Measurements from ENCODE around the gene RABIF. TPM values are rescaled to one million over a fixed set of nuclear protein-coding genes. Genes with fewer than 3 reads are reported as not detected.
"Not testable (repeated sequence)": the region's sequence is repeated elsewhere in the genome, so short reads cannot be mapped to it uniquely, and the experiment has no call there.

Gene RABIF
- 10 to 100 TPM; 11.6 to 17.1 (median 14.5) TPM for total RNA-seq
- polyA plus RNA-seq, result 10 to 100 TPM; 18.2 to 24.9 TPM
- total RNA-seq, result 14.5 reads per million, percentile 43 among the genes with 10 or more reads in this experiment

DNA sequence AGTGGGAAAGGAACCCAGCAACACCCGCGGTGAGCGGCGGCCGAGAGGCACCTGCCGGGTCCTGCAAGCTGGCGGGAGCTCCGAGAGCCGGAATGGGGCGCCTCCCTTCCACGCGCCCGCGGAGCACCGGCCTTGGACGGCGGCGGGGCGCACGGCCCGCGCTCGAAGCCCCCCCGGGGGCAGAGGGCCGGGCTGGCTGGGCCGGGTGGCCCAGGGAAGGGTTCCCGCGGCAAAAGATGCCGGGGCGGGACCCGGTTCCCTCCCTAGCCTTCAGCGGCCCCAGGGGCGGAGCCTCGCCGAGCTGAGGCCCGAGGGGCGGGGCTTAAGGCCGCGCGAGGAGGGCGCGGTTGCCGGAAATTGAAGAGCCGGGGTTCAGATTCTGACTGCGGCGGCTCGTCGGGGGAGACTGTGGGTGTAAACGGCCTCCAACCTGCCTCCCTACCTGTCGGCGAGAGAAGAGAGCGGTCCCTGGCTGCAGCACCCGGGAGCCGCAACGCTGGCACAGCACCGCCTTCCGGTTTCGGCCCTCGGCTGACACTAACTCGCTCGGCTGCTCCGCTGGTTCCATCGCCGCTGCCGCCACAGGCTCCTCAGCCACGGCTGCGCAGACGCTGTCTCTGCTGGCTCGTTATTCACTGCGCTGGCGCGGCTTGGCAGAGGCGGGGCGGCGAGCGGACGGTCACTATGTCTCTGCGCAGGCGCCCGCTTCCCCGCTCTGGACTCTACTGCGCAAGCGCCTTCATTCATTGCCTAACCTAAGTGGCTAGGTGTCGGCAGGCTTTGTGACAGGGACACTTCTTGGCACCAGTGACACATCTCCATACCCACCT, at the start of gene RABIF:
RABIF (minus strand) TSS at position 619 of the 830 bp plus-strand sequence; CDS start at position 568, 51 bp downstream.
- ATAC-seq, result peak; percentile 94

DNA sequence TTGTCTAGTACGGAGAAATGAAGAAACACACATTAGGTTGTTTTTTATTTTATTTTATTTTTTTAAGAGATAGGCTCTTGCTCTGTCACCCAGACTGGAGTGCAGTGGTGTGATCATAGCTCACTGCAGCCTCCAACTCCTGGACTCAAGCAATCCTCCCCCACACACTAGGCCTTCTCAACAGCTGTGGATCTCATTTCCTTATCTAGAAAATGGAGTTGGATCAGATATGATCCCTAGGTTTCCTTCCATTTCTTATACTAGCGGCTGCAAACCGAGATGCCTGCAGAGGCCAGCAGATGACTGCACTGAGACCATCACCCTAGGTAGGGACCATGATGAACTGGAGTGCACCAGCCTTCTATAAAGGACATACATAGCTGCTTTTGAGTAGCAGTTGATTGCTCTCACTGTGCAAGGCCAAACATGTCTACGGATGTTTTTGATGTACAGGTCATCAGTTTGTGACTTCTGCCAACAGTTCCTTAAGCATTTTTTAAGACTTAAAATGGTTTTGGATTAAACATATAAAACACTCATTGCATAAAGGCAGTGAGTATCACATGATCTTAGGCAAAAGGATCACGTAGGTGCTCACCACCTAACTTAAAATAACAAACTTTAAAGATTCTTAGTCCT, 49.5 kb upstream of the RABIF start:
- Histone ChIP-seq H3K9me3 (ENCODE audit: control insufficient read depth in 2 of 3, low read length in 3 of 3) (no peaks in the 10 kb centered on the region), H3K36me3 (ENCODE audit: control insufficient read depth in 2 of 3, insufficient read depth in 3 of 3, low read length in 3 of 3) (peaks cover 0 to 31% (median 8%) of the 10 kb centered on the region in 3 experiments), H3K4me3 (ENCODE audit: low read length) (no peak overlapping the region), H3K27me3 (ENCODE audit: control insufficient read depth in 2 of 2, insufficient read depth in 2 of 2, low read length in 2 of 2) (no peaks in the 10 kb centered on the region), H3K4me1 (ENCODE audit: control insufficient read depth in 2 of 2, insufficient read depth in 2 of 2, low read length in 2 of 2) (no peaks in the 10 kb centered on the region), H3K27ac (ENCODE audit: low read depth, low read length) (no peak overlapping the region)
- no peak overlapping the region for H3K27ac Mint-ChIP-seq
- no peaks in the 10 kb centered on the region for H3K4me1 Mint-ChIP-seq
- DNase-seq (no peak), ATAC-seq (no peak)
- H3K36me3 Mint-ChIP-seq, result peaks cover 7 to 23% (median 12%) of the 10 kb centered on the region in 5 donors
- POLR2A ChIA-PET, result no interaction called here
- CTCF ChIA-PET, result no interaction called here
- peaks cover 0 to under 1% (median 0%) of the 10 kb centered on the region in 11 donors for H3K9me3 Mint-ChIP-seq
- intact Hi-C loops (cut with micrococcal nuclease), result no loop called here
- peaks cover 5 to 20% (median 15%) of the 10 kb centered on the region in 5 donors for H3K27me3 Mint-ChIP-seq
- no peak overlapping the region for H3K4me3 Mint-ChIP-seq

More for the DNA sequence above, at the start of gene RABIF:
- Histone ChIP-seq H3K4me3 (ENCODE audit: low read length) (peak within 1 kb of the TSS; percentile 90), H3K27me3 (ENCODE audit: control insufficient read depth in 2 of 2, insufficient read depth in 2 of 2, low read length in 2 of 2) (no peaks in the 10 kb centered on the region), H3K9me3 (ENCODE audit: control insufficient read depth in 2 of 3, low read length in 3 of 3) (no peaks in the 10 kb centered on the region), H3K4me1 (ENCODE audit: control insufficient read depth in 2 of 2, insufficient read depth in 2 of 2, low read length in 2 of 2) (peaks cover 6 to 12% of the 10 kb centered on the region in 2 donors), H3K27ac (ENCODE audit: low read depth, low read length) (peak within 1 kb of the TSS; percentile 86), H3K36me3 (ENCODE audit: control insufficient read depth in 2 of 3, insufficient read depth in 3 of 3, low read length in 3 of 3) (peaks cover 0 to 23% (median 5%) of the 10 kb centered on the region in 3 experiments)
- intact Hi-C loops (cut with micrococcal nuclease), result loop anchor here (1.0 to 10.0 kb wide), 12 partner anchors 26 to 731 kb away; partner anchors contain the start of genes ADIPOR1 (in 2 of the 2), KLHL12 (in 2 of the 2), PCAT6 (in 2 of the 2) and PPP1R12B (in 2 of the 2)
- Mint-ChIP-seq H3K27me3 (no peaks in the 10 kb centered on the region), H3K4me3 (peak within 1 kb of the TSS; percentile 85 to 100 (median 97)), H3K4me1 (peaks cover 13 to 37% (median 29%) of the 10 kb centered on the region in 7 donors), H3K27ac (peak within 1 kb of the TSS; percentile 88 to 99 (median 98)), H3K36me3 (peaks cover 0 to 20% (median 7%) of the 10 kb centered on the region in 5 donors), H3K9me3 (peaks cover 0 to 4% (median 0%) of the 10 kb centered on the region in 11 donors)
- peak; percentile 93 to 97 (median 95) for DNase-seq
- ChIA-PET POLR2A (interaction anchor here (0.5 to 1.8 kb wide), 8 partner anchors 9 to 136 kb away, joined by 3 to 9 read pairs (median 4); partner anchors contain the start of genes KLHL12, PCAT6 and TMEM183A), CTCF (no interaction called here)

DNA sequence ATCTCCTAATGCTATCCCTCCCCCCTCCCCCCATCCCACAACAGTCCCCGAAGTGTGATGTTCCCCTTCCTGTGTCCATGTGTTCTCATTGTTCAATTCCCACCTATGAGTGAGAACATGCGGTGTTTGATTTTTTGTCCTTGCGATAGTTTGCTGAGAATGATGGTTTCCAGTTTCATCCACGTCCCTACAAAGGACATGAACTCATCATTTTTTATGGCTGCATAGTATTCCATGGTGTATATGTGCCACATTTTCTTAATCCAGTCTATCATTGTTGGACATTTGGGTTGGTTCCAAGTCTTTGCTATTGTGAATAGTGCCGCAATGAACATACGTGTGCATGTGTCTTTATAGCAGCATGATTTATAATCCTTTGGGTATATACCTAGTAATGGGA, 47.5 kb upstream of the RABIF start:
- H3K4me3 ChIP-seq (ENCODE audit: low read length); ATAC-seq; H3K4me3 Mint-ChIP-seq; CTCF ChIA-PET; intact Hi-C loops (cut with micrococcal nuclease); DNase-seq; H3K27ac ChIP-seq (ENCODE audit: low read depth, low read length); H3K9me3 ChIP-seq (ENCODE audit: control insufficient read depth in 2 of 3, low read length in 3 of 3); H3K4me1 Mint-ChIP-seq; H3K27me3 ChIP-seq (ENCODE audit: control insufficient read depth in 2 of 2, insufficient read depth in 2 of 2, low read length in 2 of 2); H3K4me1 ChIP-seq (ENCODE audit: control insufficient read depth in 2 of 2, insufficient read depth in 2 of 2, low read length in 2 of 2); H3K9me3 Mint-ChIP-seq; H3K27ac Mint-ChIP-seq; POLR2A ChIA-PET: not testable (repeated sequence)
- Mint-ChIP-seq H3K36me3 (peaks cover 0 to 14% (median 0%) of the 10 kb centered on the region in 5 donors), H3K27me3 (peaks cover 5 to 27% (median 15%) of the 10 kb centered on the region in 5 donors)
- peaks cover 0 to 13% (median 4%) of the 10 kb centered on the region in 3 experiments for H3K36me3 ChIP-seq (ENCODE audit: control insufficient read depth in 2 of 3, insufficient read depth in 3 of 3, low read length in 3 of 3)

DNA sequence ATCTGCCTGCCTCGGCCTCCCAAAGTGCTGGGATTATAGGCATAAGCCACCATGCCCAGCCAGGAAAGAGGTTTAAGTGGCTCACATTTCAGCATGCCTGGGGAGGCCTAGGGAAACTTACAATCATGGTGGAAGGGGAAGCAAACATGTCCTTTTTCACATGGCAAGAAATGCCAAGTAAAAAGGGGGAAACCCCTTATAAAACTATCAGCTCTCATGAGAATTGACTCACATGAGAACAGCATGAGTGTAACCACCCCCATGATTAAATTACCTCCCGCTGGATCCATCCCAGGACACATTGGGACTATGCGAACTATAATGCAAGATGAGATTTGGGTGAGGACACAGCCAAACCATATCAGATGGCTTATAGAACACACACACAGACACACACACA, 46.9 kb upstream of the RABIF start:
- Histone ChIP-seq H3K4me1 (ENCODE audit: control insufficient read depth in 2 of 2, insufficient read depth in 2 of 2, low read length in 2 of 2) (no peaks in the 10 kb centered on the region), H3K9me3 (ENCODE audit: control insufficient read depth in 2 of 3, low read length in 3 of 3) (no peaks in the 10 kb centered on the region), H3K27ac (ENCODE audit: low read depth, low read length) (no peak overlapping the region), H3K4me3 (ENCODE audit: low read length) (no peak overlapping the region), H3K36me3 (ENCODE audit: control insufficient read depth in 2 of 3, insufficient read depth in 3 of 3, low read length in 3 of 3) (peaks cover 0 to 7% (median 4%) of the 10 kb centered on the region in 3 experiments), H3K27me3 (ENCODE audit: control insufficient read depth in 2 of 2, insufficient read depth in 2 of 2, low read length in 2 of 2) (no peaks in the 10 kb centered on the region)
- Mint-ChIP-seq H3K4me1 (no peaks in the 10 kb centered on the region), H3K4me3 (no peak overlapping the region), H3K27me3 (peaks cover 5 to 28% (median 15%) of the 10 kb centered on the region in 5 donors), H3K9me3 (peaks cover 0 to 3% (median 0%) of the 10 kb centered on the region in 11 donors), H3K27ac (no peak overlapping the region), H3K36me3 (peaks cover 0 to 8% (median 0%) of the 10 kb centered on the region in 5 donors)
- ChIA-PET CTCF (no interaction called here), POLR2A (no interaction called here)
- DNase-seq (no peak), ATAC-seq (no peak)
- intact Hi-C loops (cut with micrococcal nuclease), result no loop called here

DNA sequence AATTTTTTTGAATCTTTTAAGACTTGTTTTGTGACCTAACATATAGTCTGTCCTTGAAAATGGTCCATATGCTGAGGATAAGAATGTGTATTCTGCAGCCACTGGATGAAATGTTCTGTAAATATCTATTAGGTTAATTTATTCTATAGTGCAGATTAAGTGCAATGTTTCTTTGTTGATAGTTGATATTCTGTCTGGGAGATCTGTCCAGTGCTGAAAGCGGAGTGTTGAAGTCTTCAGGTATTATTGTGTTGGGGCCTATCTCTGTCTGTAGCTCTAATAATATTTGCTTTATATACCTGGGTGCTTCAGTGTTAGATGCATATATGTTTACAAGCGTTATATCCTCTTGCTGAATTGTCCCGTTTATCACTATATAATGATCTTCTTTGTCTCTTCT, 45.8 kb upstream of the RABIF start:
- ATAC-seq, result no peak

DNA sequence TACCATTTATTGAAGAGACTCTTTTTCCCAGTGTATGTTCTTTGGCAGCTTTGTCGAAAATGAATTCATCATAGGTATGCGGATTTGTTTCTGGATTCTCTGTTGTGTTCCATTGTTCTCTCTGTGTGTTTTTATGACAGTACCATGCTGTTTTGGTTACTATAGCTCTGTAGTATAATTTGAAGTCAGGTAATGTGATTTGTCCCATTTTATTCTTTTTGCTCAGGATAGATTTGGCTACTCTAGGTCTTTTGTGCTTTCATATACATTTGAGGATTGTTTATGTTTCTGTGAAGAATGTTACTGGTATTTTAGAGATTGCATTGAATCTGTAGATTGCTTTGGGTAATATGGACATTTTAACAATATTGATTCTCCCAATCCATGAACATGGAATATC, 43.5 kb upstream of the RABIF start:
- Histone ChIP-seq H3K36me3 (ENCODE audit: control insufficient read depth in 2 of 3, insufficient read depth in 3 of 3, low read length in 3 of 3) (no peaks in the 10 kb centered on the region), H3K4me1 (ENCODE audit: control insufficient read depth in 2 of 2, insufficient read depth in 2 of 2, low read length in 2 of 2) (no peaks in the 10 kb centered on the region), H3K4me3 (ENCODE audit: low read length) (no peak overlapping the region), H3K9me3 (ENCODE audit: control insufficient read depth in 2 of 3, low read length in 3 of 3) (no peaks in the 10 kb centered on the region), H3K27ac (ENCODE audit: low read depth, low read length) (no peak overlapping the region), H3K27me3 (ENCODE audit: control insufficient read depth in 2 of 2, insufficient read depth in 2 of 2, low read length in 2 of 2) (no peaks in the 10 kb centered on the region)
- intact Hi-C loops (cut with micrococcal nuclease), result no loop called here
- Mint-ChIP-seq H3K27me3 (peaks cover 5 to 38% (median 15%) of the 10 kb centered on the region in 5 donors), H3K36me3 (peaks cover 0 to 5% (median 0%) of the 10 kb centered on the region in 5 donors), H3K4me3 (no peak overlapping the region), H3K27ac (no peak overlapping the region), H3K9me3 (peaks cover 0 to 3% (median 0%) of the 10 kb centered on the region in 11 donors), H3K4me1 (no peaks in the 10 kb centered on the region)
- no peak for DNase-seq
- ATAC-seq, result no peak
- ChIA-PET CTCF (no interaction called here), POLR2A (no interaction called here)

More for the DNA sequence above, 45.8 kb upstream of the RABIF start:
- no peaks in the 10 kb centered on the region for H3K27me3 ChIP-seq (ENCODE audit: control insufficient read depth in 2 of 2, insufficient read depth in 2 of 2, low read length in 2 of 2)
- no peaks in the 10 kb centered on the region for H3K4me1 ChIP-seq (ENCODE audit: control insufficient read depth in 2 of 2, insufficient read depth in 2 of 2, low read length in 2 of 2)
- POLR2A ChIA-PET, result no interaction called here
- no peaks in the 10 kb centered on the region for H3K9me3 ChIP-seq (ENCODE audit: control insufficient read depth in 2 of 3, low read length in 3 of 3)
- Mint-ChIP-seq H3K4me1 (no peaks in the 10 kb centered on the region), H3K36me3 (peaks cover 0 to 5% (median 0%) of the 10 kb centered on the region in 5 donors), H3K4me3 (no peak overlapping the region), H3K27me3 (peaks cover 5 to 33% (median 15%) of the 10 kb centered on the region in 5 donors), H3K9me3 (peaks cover 0 to 3% (median 0%) of the 10 kb centered on the region in 11 donors), H3K27ac (no peak overlapping the region)
- no peak overlapping the region for H3K4me3 ChIP-seq (ENCODE audit: low read length)
- intact Hi-C loops (cut with micrococcal nuclease), result no loop called here
- no peak overlapping the region for H3K27ac ChIP-seq (ENCODE audit: low read depth, low read length)
- H3K36me3 ChIP-seq (ENCODE audit: control insufficient read depth in 2 of 3, insufficient read depth in 3 of 3, low read length in 3 of 3), result no peaks in the 10 kb centered on the region
- DNase-seq, result no peak
- CTCF ChIA-PET, result no interaction called here
